Parathyroid adenoma (tissue), 2 donors: ENCODE results near the gene SNX4.

Source experiments
- H2AFZ ChIP-seq: fragments of 300-600 bp; sonication (generic); one replicate; pipeline ENCODE4 v1.7.0; 2017; ENCODE audit warnings: antibody characterized with exemption, mild to moderate bottlenecking
- H3K27ac ChIP-seq: fragments of 300-600 bp; sonication (generic); one replicate; pipeline ENCODE4 v1.7.0; 2017
- H3K27me3 ChIP-seq: fragments of 300-600 bp; sonication (generic); one replicate; pipeline ENCODE4 v1.7.0; 2017; ENCODE audit warnings: low read length; ENCODE audit not compliant: control insufficient read depth, insufficient read depth
- H3K36me3 ChIP-seq: fragments of 300-600 bp; sonication (generic); one replicate; pipeline ENCODE4 v1.7.0; 2017; ENCODE audit warnings: low read length; ENCODE audit not compliant: control insufficient read depth, insufficient read depth
- H3K4me1 ChIP-seq: fragments of 300-600 bp; sonication (generic); one replicate; pipeline ENCODE4 v1.7.0; 2017; ENCODE audit warnings: control low read depth
- H3K4me2 ChIP-seq: fragments of 300-600 bp; sonication (generic); one replicate; pipeline ENCODE4 v1.7.0; 2017; ENCODE audit warnings: low read length
- H3K4me3 ChIP-seq: fragments of 300-600 bp; sonication (generic); one replicate; pipeline ENCODE4 v1.7.0; 2017; ENCODE audit warnings: low read depth, low read length
- H3K79me2 ChIP-seq: fragments of 300-600 bp; sonication (generic); one replicate; pipeline ENCODE4 v1.7.0; 2017; ENCODE audit warnings: control low read depth
- H3K9ac ChIP-seq: fragments of 300-600 bp; sonication (generic); one replicate; pipeline ENCODE4 v1.7.0; 2017; ENCODE audit warnings: mild to moderate bottlenecking
- H3K9me3 ChIP-seq: fragments of 300-600 bp; sonication (generic); one replicate; pipeline ENCODE4 v1.7.0; 2017; ENCODE audit warnings: low read length; ENCODE audit not compliant: control insufficient read depth
- TF ChIP-seq, protein P1 (sequence below): fragments of 300-600 bp; sonication (generic); IDR thresholded peaks from one replicate; pipeline ENCODE4 v1.7.0; 2017; ENCODE audit warnings: antibody characterized with exemption, mild to moderate bottlenecking
- donor health status: primary hyperparathyroidism.

SNX4 gene

DNA sequence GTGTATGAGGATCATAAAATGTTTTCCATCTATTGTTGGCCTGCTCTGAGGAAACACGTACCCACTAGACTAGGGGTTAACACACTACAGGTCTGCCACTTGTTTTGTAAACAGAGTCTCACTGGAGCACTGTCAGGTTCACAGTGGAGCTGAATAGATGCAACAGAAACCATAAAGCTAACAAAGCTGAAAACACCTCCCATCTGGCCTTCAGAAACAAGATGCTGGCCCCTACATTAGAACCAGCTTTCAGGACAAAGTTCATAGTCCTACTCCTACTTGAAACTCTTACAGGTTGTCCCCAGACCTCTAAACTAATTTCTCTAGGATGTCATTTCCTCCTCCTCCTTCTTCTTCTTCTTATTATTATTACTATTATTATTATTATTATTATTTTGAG is 42.3 kb downstream of the SNX4 start:
- Histone ChIP-seq H3K79me2 (no peaks in the 10 kb centered on the region), H3K4me3 (no peak overlapping the region), H2AFZ (no peak overlapping the region), H3K27me3 (no peaks in the 10 kb centered on the region), H3K9me3 (no peaks in the 10 kb centered on the region), H3K27ac (no peak overlapping the region), H3K9ac (no peak overlapping the region), H3K4me2 (no peak overlapping the region), H3K36me3 (no peaks in the 10 kb centered on the region), H3K4me1 (no peaks in the 10 kb centered on the region)
- TF ChIP-seq, protein P1, sequence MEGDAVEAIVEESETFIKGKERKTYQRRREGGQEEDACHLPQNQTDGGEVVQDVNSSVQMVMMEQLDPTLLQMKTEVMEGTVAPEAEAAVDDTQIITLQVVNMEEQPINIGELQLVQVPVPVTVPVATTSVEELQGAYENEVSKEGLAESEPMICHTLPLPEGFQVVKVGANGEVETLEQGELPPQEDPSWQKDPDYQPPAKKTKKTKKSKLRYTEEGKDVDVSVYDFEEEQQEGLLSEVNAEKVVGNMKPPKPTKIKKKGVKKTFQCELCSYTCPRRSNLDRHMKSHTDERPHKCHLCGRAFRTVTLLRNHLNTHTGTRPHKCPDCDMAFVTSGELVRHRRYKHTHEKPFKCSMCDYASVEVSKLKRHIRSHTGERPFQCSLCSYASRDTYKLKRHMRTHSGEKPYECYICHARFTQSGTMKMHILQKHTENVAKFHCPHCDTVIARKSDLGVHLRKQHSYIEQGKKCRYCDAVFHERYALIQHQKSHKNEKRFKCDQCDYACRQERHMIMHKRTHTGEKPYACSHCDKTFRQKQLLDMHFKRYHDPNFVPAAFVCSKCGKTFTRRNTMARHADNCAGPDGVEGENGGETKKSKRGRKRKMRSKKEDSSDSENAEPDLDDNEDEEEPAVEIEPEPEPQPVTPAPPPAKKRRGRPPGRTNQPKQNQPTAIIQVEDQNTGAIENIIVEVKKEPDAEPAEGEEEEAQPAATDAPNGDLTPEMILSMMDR = no peak

DNA sequence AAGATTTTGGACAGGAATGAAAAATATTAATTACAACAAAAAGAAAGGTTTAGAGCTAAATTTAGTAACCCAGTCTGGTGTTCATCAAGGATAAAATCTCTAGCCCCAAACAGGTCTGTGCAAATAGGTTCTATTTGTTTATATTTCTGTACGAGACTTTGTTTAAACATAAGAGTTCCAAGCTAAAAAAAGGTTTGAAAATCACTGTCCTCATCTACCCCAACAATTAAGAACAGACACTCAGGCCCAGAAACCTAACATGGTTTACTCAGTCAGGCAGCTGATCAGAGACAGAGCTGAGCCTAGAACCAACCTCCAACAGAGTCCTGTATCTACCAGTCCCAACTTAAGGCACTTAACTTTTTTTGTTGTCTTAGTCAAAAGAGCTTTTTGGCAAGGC is 49.3 kb downstream of the SNX4 start:
- Histone ChIP-seq H3K36me3 (no peaks in the 10 kb centered on the region), H3K9me3 (no peaks in the 10 kb centered on the region), H3K27ac (no peak overlapping the region), H3K4me1 (no peaks in the 10 kb centered on the region), H3K4me3 (no peak overlapping the region), H3K27me3 (no peaks in the 10 kb centered on the region), H3K9ac (no peak overlapping the region), H3K79me2 (no peaks in the 10 kb centered on the region), H2AFZ (no peak overlapping the region), H3K4me2 (no peak overlapping the region)
- TF ChIP-seq, protein P1 = no peak

DNA sequence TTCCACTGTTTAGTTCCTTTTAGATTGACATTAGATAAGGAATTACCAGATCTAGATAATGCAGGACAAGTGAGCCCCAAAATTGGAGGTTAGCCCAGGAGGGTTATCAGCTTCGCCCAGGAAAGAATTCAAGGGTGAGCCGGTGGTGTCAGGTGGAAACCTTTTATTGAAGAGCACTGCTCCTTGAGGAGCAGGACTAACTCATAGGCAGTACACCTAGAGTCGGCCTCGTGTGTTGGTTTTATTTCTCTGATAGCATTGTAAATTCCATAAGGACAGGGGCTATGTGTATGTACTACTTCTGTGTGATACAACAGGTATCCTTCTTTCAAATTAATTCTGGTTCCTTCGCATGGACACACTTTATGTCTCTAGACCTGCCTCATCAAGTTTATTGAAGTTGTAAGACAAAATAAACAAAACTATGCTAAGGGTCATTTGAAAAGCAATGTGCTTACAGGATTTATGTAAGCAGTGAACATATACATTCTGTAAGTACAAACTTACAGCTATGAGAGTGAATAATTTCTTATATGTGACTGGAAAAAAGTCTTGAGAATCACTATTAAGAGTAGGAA is 57.2 kb downstream of the SNX4 start:
- H3K9ac ChIP-seq = no peak overlapping the region
- no peak overlapping the region for H2AFZ ChIP-seq
- TF ChIP-seq, protein P1 = no peak
- H3K27me3 ChIP-seq = no peaks in the 10 kb centered on the region
- H3K36me3 ChIP-seq = no peaks in the 10 kb centered on the region
- H3K4me1 ChIP-seq = no peaks in the 10 kb centered on the region
- no peaks in the 10 kb centered on the region for H3K79me2 ChIP-seq
- H3K4me3 ChIP-seq = no peak overlapping the region
- H3K27ac ChIP-seq = no peak overlapping the region
- no peak overlapping the region for H3K4me2 ChIP-seq
- H3K9me3 ChIP-seq = no peaks in the 10 kb centered on the region

DNA sequence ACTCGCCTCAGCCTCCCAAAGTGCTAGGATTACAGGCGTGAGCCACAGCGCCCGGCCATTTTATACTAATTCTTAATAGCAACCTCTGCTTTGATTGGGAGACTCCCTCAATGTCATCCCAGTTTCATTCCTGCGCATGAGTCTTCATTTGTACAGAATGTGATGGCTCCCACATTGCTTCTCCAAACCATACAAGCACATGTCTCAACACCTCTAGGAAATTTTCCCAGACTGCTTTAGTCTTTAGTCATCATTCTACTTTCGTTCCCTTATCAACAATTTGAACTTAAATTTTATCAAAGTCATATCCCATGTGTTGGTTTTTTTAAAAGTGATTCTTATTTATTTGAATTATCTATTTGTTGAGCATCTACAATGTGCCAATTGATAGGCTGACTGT is 58.1 kb downstream of the SNX4 start:
- TF ChIP-seq, protein P1 = no peak
- no peak overlapping the region for H2AFZ ChIP-seq
- no peak overlapping the region for H3K27ac ChIP-seq
- no peaks in the 10 kb centered on the region for H3K4me1 ChIP-seq
- no peak overlapping the region for H3K4me2 ChIP-seq
- no peaks in the 10 kb centered on the region for H3K27me3 ChIP-seq
- no peak overlapping the region for H3K9ac ChIP-seq
- no peaks in the 10 kb centered on the region for H3K79me2 ChIP-seq
- no peaks in the 10 kb centered on the region for H3K9me3 ChIP-seq
- H3K4me3 ChIP-seq = no peak overlapping the region
- H3K36me3 ChIP-seq = no peaks in the 10 kb centered on the region

DNA sequence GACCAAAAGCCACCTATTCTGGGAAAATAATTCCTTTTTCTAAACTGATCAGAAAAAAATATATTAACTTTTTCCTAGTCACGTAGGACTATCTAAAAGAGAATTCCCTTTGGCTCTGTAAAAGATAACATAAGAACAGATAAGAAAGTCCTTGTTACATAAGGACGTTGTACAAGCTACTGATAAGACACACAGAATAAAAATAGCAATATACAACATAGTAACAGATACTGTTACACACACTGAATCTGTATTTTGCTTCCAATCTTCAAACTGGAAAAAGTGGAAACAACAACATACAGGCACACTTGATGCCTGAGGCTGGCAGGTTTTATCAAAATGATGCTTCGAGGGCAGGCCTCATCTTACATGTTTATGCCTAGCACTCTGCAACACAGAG is 59.8 kb downstream of the SNX4 start:
- Histone ChIP-seq H3K9me3 (no peaks in the 10 kb centered on the region), H3K79me2 (no peaks in the 10 kb centered on the region), H3K27ac (no peak overlapping the region), H2AFZ (no peak overlapping the region), H3K4me3 (no peak overlapping the region), H3K9ac (no peak overlapping the region), H3K4me1 (no peaks in the 10 kb centered on the region), H3K27me3 (no peaks in the 10 kb centered on the region), H3K4me2 (no peak overlapping the region), H3K36me3 (no peaks in the 10 kb centered on the region)
- TF ChIP-seq, protein P1 = no peak
